ENCODE data around the gene RBM15.

The RBM15 gene

GRCh38 chr1:110338886-110339406 is at the start of gene RBM15:
Gene RBM15 (plus strand): TSS chr1:110339377. CDS start chr1:110339406, 29 bp downstream.
- peak; percentile 94 for DNase-seq (ENCODE audit: low spot score)
- TF ChIP-seq CTCF (IDR thresholded peaks at IDR 0.05; ENCODE audit: borderline replicate concordance, control extremely low read depth, extremely low read depth, insufficient read depth, missing control alignments), result no peak
- in situ Hi-C loops (cut with MboI; ENCODE audit: low sequenced_read_pairs, unreplicated experiment), result no loop called here

- in situ Hi-C loops (cut with MboI; ENCODE audit: low sequenced_read_pairs, unreplicated experiment), result no loop called here
- no peak for DNase-seq (ENCODE audit: low spot score)
- TF ChIP-seq CTCF (IDR thresholded peaks at IDR 0.05; ENCODE audit: borderline replicate concordance, control extremely low read depth, extremely low read depth, insufficient read depth, missing control alignments), result no peak
Observed at GRCh38 chr1:110291241-110292030, 47.7 kb upstream of the RBM15 start.

GRCh38 chr1:110292031-110292741 is 47.0 kb upstream of the RBM15 start:
- DNase-seq (ENCODE audit: low spot score), result no peak
- in situ Hi-C loops (cut with MboI; ENCODE audit: low sequenced_read_pairs, unreplicated experiment), result no loop called here
- no peak for TF ChIP-seq CTCF (IDR thresholded peaks at IDR 0.05; ENCODE audit: borderline replicate concordance, control extremely low read depth, extremely low read depth, insufficient read depth, missing control alignments)

- DNase-seq (ENCODE audit: low spot score), result no peak
- in situ Hi-C loops (cut with MboI; ENCODE audit: low sequenced_read_pairs, unreplicated experiment), result no loop called here
- no peak for TF ChIP-seq CTCF (IDR thresholded peaks at IDR 0.05; ENCODE audit: borderline replicate concordance, control extremely low read depth, extremely low read depth, insufficient read depth, missing control alignments)
Observed at GRCh38 chr1:110293601-110294104, 45.5 kb upstream of the RBM15 start.

- in situ Hi-C loops (cut with MboI; ENCODE audit: low sequenced_read_pairs, unreplicated experiment), result no loop called here
- TF ChIP-seq CTCF (IDR thresholded peaks at IDR 0.05; ENCODE audit: borderline replicate concordance, control extremely low read depth, extremely low read depth, insufficient read depth, missing control alignments), result no peak
- no peak for DNase-seq (ENCODE audit: low spot score)
Observed at GRCh38 chr1:110294308-110294707, 44.9 kb upstream of the RBM15 start.

DNA sequence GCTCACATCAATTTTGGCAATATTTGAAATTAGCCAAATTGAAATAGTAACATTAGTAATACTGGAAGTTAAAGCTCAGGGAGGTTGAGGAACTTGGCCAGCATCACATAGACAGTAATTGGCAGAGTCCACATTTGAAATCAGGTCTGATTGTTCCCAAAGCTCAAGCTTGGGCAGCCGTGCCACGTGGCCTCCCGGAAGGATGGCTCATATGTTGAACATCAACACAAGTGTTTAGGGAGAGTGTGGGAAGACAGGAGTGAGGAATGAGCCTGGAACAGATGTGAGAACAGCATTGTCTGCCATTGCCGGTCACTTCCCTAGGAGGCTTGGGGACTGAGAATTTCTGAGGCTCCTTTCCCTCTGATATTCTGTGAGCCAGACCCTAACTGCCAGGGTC is 40.2 kb upstream of the RBM15 start:
- no peak for DNase-seq (ENCODE audit: low spot score)
- in situ Hi-C loops (cut with MboI; ENCODE audit: low sequenced_read_pairs, unreplicated experiment), result no loop called here
- no peak for TF ChIP-seq CTCF (IDR thresholded peaks at IDR 0.05; ENCODE audit: borderline replicate concordance, control extremely low read depth, extremely low read depth, insufficient read depth, missing control alignments)
